Kidney (tissue), 14 donors: ENCODE measurements around the gene NISCH. TPM values are rescaled to one million over a fixed set of nuclear protein-coding genes. Genes with fewer than 3 reads are reported as not detected.
A peak's percentile ranks its signal among the peaks of the same experiment; 100 is the strongest.

Experiments used
- DNase-seq, 5 donors: peaks; one replicate each; pipeline ENCODE4 v3.0.0-alpha.2; 2013 to 2020
- FAIRE-seq: peaks from 2 replicates; lab custom pipeline; 2012; peaks lifted over from hg19 to GRCh38; lab: Jason Lieb, UNC
- H3K27ac ChIP-seq, 2 donors: one replicate each; pipeline ENCODE4 v1.7.0; 2013; ENCODE audit warnings: low read depth in 2 of 2, low read length in 2 of 2, inconsistent platforms in 1 of 2
- H3K27me3 ChIP-seq: one replicate; pipeline ENCODE4 v1.7.1; 2013; ENCODE audit warnings: low read length, inconsistent platforms; ENCODE audit not compliant: control insufficient read depth, insufficient read depth
- H3K36me3 ChIP-seq, 3 donors: one replicate each; pipeline versions ENCODE4 v1.7.0 to v1.7.1; 2013; ENCODE audit warnings: low read length in 3 of 3, control low read depth in 1 of 3, inconsistent platforms in 1 of 3; ENCODE audit not compliant: insufficient read depth in 3 of 3, control insufficient read depth in 2 of 3
- H3K4me1 ChIP-seq, 3 donors: one replicate each; pipeline versions ENCODE4 v1.7.0 to v1.7.1; 2013; ENCODE audit warnings: low read length in 3 of 3, inconsistent platforms in 1 of 3, low read depth in 1 of 3; ENCODE audit not compliant: control insufficient read depth in 2 of 3, insufficient read depth in 2 of 3
- H3K4me3 ChIP-seq, 3 donors: one replicate each; pipeline versions ENCODE4 v1.7.0 to v1.8.1; 2013; ENCODE audit warnings: low read length in 3 of 3, control low read depth in 1 of 3, inconsistent platforms in 1 of 3
- H3K9ac ChIP-seq, 3 donors: one replicate each; pipeline versions ENCODE4 v1.7.0 to v1.7.1; 2013; ENCODE audit warnings: low read length in 3 of 3, control low read depth in 1 of 3, inconsistent platforms in 1 of 3
- H3K9me3 ChIP-seq, 3 donors: one replicate each; pipeline versions ENCODE4 v1.7.0 to v1.7.1; 2013; ENCODE audit warnings: low read length in 3 of 3, control low read depth in 1 of 3, inconsistent platforms in 1 of 3; ENCODE audit not compliant: control insufficient read depth in 2 of 3, insufficient read depth in 1 of 3
- intact Hi-C: fragments of 100-400 bp; cut with DNase I; formaldehyde crosslinking; loops from one replicate; pipeline ENCODE4 v1.11.1; 2022
- polyA plus RNA-seq: library from polyadenylated mRNA; stranded (reverse); fragments of 350-450 nt; fragmentation: Illumina TruSeq; extraction: RNeasy Lipid Tissue Mini Kit (QIAGEN cat#74804); gene quantifications from one replicate; pipeline ENCODE4 v1.2.3, GENCODE V29; 2014; ENCODE audit warnings: low read depth, low replicate concordance; ENCODE audit not compliant: insufficient read depth
- total RNA-seq: library from RNA; stranded (reverse); fragmentation: NEBNext Ultra II Directional; extraction: Animal tissue kit (Norgen Biotek cat#: 25700); gene quantifications from one replicate; pipeline ENCODE4 v1.2.1, GENCODE V29; 2021
- TF ChIP-seq, protein P1 (sequence below): IDR thresholded peaks from 3 replicates; pipeline ENCODE4 v1.5.1; 2012; ENCODE audit warnings: mild to moderate bottlenecking, moderate library complexity, borderline replicate concordance; ENCODE audit not compliant: insufficient read depth; ENCODE audit errors: extremely low read depth
- donor health status: control.
- donor health status: control.
- donor health status: control.
- donor health status: control.
- donor health status: control.
- donor health status: DM: yes; HTN: yes; CAD: no.
- donor health status: Normal renal cell carcinoma (clear cell type).

The NISCH gene
- total and polyA plus RNA-seq, 2 donors from 2014 or later: 36.1 to 98.7 TPM

DNA sequence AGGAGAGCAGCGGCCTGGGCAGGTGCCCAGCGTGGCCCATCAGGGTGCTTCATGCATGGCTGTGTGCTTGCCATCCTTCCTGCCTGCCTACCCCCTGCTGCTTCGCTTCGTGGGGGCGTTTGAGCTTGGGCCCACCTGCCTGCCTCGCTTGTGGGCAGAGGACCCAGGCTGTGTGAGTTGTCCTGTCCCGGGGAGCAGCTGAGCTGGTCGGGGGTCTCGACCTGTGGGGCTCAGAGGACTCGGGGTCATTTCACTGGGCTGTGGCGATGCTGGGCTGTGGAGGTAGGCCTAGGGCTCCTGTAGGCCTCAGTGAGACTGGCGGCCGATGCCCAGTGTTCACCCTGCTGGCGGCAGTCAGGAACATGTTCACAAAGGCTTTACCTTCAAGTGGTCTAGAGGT is 27.7 kb downstream of the NISCH start:
- Histone ChIP-seq H3K27ac (no peak overlapping the region), H3K4me1 (no peaks in the 10 kb centered on the region), H3K27me3 (no peaks in the 10 kb centered on the region), H3K9me3 (no peaks in the 10 kb centered on the region), H3K9ac (no peak overlapping the region), H3K36me3 (peaks cover 4 to 63% (median 24%) of the 10 kb centered on the region in 3 donors), H3K4me3 (no peak overlapping the region)
- intact Hi-C loops: no loop called here
- peak in 1 of 5 donors; percentile 50 for DNase-seq
- FAIRE-seq: no peak
- TF ChIP-seq, protein P1, sequence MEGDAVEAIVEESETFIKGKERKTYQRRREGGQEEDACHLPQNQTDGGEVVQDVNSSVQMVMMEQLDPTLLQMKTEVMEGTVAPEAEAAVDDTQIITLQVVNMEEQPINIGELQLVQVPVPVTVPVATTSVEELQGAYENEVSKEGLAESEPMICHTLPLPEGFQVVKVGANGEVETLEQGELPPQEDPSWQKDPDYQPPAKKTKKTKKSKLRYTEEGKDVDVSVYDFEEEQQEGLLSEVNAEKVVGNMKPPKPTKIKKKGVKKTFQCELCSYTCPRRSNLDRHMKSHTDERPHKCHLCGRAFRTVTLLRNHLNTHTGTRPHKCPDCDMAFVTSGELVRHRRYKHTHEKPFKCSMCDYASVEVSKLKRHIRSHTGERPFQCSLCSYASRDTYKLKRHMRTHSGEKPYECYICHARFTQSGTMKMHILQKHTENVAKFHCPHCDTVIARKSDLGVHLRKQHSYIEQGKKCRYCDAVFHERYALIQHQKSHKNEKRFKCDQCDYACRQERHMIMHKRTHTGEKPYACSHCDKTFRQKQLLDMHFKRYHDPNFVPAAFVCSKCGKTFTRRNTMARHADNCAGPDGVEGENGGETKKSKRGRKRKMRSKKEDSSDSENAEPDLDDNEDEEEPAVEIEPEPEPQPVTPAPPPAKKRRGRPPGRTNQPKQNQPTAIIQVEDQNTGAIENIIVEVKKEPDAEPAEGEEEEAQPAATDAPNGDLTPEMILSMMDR: no peak

DNA sequence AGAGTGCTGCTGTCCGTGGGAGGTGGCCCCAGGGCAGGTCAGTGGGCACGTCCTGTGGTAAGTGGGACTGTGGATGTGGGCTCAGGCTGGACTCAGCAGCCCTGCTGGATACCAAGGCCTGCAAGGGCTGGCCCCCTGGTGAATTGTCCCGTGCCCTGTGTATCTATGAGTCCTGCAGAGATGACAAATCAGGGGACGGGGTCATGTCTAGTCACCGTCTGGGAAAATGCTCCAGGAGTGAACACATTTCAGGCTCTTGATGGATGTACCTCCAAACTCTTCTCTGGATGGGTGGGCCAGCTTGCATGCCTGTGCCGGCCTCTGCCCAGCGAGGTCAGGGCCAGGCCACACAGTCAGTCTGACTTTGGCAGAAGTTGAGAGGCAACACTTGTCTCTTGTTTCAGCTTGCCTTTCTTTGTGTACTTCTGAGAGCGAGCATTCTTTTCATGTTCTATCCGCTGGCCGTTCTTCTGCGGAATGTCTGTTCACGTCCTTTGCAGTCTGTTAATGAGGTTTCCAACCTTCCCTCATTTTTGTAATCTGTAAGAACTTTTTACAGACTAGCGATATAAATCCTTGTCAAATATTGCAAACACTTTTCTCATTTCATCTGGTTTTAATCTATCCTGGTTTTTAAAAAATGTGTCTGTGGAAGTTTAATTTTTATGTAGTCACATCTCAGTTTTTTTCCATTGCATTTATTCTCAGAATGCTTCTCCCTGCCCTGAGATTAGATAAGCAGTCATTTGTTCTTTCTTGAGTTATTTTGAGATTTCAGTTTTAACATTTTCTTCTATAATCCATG is 28.4 kb downstream of the NISCH start:
- H3K9ac ChIP-seq: no peak overlapping the region
- no peaks in the 10 kb centered on the region for H3K4me1 ChIP-seq
- DNase-seq: peak in 3 of 5 donors; percentile 56 to 65 (median 61)
- no peak for FAIRE-seq
- H3K36me3 ChIP-seq: peaks cover 2 to 56% (median 19%) of the 10 kb centered on the region in 3 donors
- intact Hi-C loops: no loop called here
- H3K27me3 ChIP-seq: no peaks in the 10 kb centered on the region
- H3K4me3 ChIP-seq: no peak overlapping the region
- no peaks in the 10 kb centered on the region for H3K9me3 ChIP-seq
- H3K27ac ChIP-seq: no peak overlapping the region
- TF ChIP-seq, protein P1: no peak

DNA sequence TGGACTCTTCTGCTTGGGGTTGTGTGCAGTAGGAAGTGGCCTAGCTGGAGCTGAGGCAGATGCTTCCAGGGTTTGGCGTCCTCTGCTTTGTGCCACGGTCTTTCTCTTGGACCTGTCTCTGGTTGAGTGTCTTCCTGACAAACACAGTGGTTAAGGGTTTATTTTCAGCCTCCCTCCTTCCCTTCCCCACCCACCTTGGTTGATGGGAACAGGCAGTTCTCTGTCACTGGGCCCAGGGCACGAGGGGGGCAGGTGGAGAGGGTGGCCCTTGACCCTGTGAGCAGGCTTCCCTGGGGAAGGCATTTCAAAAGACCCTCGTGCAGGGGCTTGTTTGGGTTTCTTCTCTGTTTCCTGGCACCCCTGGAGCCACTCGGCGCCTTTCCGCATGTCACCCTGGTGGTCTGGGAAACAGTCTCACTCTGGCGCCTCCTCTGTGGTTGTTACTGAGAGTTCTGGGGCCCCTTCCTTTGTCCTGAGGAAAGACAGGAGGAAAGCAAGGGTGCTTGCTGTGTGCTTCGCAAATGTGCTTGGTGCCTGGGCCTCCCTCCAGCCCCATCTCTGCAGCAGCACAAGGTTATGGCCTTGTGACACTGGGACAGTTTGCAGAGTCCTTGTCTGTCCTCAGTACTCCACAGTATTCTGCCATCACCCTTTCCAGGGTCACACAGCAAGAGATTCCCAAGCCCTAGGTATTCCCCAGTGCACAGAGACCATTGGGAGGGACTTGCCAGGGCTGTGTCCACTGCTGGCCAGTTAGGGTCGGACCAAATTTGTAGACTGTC is 29.5 kb downstream of the NISCH start:
- FAIRE-seq (no peak), DNase-seq (no peak)
- H3K27me3 ChIP-seq: no peaks in the 10 kb centered on the region
- TF ChIP-seq, protein P1: no peak
- peaks cover 0 to 2% (median 0%) of the 10 kb centered on the region in 3 donors for H3K4me1 ChIP-seq
- H3K27ac ChIP-seq: no peak overlapping the region
- intact Hi-C loops: no loop called here
- H3K36me3 ChIP-seq: peaks cover 0 to 55% (median 19%) of the 10 kb centered on the region in 3 donors
- H3K9me3 ChIP-seq: no peaks in the 10 kb centered on the region
- H3K4me3 ChIP-seq: no peak overlapping the region
- H3K9ac ChIP-seq: no peak overlapping the region
